Activated CD4-positive, alpha-beta T cell treated with anti-CD3 and anti-CD28 coated beads, Interleukin-2, amount 10 ng/mL, durations not matched to agents 24 days and 14 days (primary cell): Measurements from ENCODE around the gene GRP. TPM values are rescaled to one million over a fixed set of nuclear protein-coding genes. Genes with fewer than 3 reads are reported as not detected.
A peak's percentile ranks its signal among the peaks of the same experiment; 100 is the strongest.

Source experiments
- DNase-seq: peaks from one replicate; pipeline ENCODE4 v3.0.0; 2022
- H3K27ac Mint-ChIP-seq: one replicate; pipeline ENCODE4 v1.8.0; 2022; ENCODE audit warnings: mild to moderate bottlenecking, mixed read lengths
- H3K27me3 Mint-ChIP-seq: one replicate; pipeline ENCODE4 v1.8.0; 2022; ENCODE audit warnings: mixed read lengths
- H3K36me3 Mint-ChIP-seq: one replicate; pipeline ENCODE4 v1.8.0; 2022; ENCODE audit warnings: low read depth, mild to moderate bottlenecking, mixed read lengths
- H3K4me1 Mint-ChIP-seq: one replicate; pipeline ENCODE4 v1.8.0; 2021; ENCODE audit warnings: mixed read lengths
- H3K4me3 Mint-ChIP-seq: one replicate; pipeline ENCODE4 v1.8.0; 2022; ENCODE audit warnings: mild to moderate bottlenecking, moderate library complexity, mixed read lengths
- H3K9me3 Mint-ChIP-seq: one replicate; pipeline ENCODE4 v1.8.0; 2021; ENCODE audit warnings: mixed read lengths
- intact Hi-C: fragments of 100-400 bp; cut with micrococcal nuclease; formaldehyde crosslinking; loops from one replicate; pipeline ENCODE4 v1.15.1; 2023
- total RNA-seq: library from RNA; stranded (reverse); gene quantifications from 2 replicates; pipeline ENCODE4 v1.2.3, GENCODE V29; 2022

Gene GRP
- total RNA-seq, 1 donor from 2014 or later, result not detected

DNA sequence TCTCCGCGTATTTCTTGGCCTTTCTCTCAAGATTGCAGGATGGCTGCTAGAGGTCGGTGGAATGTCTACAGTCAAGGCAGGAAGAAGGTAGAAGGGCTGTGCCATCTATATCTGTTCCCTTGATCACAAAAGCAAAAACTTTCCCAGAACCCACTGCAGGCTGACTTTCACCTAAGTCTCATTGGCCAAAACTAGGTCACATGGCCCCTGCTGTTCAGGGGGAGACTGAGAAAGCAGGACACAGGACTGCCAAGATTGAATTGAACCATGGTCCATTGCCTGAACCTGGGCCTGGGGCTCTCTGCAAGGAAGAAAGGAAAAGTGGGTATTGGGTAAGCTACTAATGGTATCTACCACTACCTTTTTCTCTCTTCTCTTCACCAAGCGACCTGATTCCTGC lies 9.7 kb upstream of the GRP start:
- peaks cover 11% of the 10 kb centered on the region for H3K27me3 Mint-ChIP-seq
- no peaks in the 10 kb centered on the region for H3K9me3 Mint-ChIP-seq
- H3K36me3 Mint-ChIP-seq, result no peaks in the 10 kb centered on the region
- intact Hi-C loops, result no loop called here
- no peak overlapping the region for H3K4me3 Mint-ChIP-seq
- DNase-seq, result no peak
- H3K27ac Mint-ChIP-seq, result no peak overlapping the region
- no peaks in the 10 kb centered on the region for H3K4me1 Mint-ChIP-seq

DNA sequence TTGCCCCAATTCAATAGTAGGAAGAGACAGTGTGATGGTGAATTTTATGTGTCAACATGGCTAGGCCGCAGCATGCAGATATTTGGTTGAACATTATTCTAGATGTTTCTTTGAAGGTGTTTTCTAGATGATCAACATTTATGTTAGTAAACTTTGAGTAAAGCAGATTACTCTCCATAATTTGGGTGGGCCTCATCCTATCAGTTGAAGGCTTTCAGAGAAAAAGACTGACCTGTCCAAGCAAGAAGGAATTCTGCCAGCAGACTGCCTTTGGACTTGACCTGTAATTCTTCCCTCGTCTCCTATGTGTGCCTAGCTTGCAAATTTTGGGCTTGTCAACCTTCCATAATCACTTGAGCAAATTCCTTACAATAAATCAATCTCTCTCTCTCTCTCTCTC lies 8.3 kb upstream of the GRP start:
- Mint-ChIP-seq H3K4me1 (no peaks in the 10 kb centered on the region), H3K27me3 (peaks cover 18% of the 10 kb centered on the region), H3K36me3 (no peaks in the 10 kb centered on the region), H3K4me3 (no peak overlapping the region), H3K9me3 (no peaks in the 10 kb centered on the region), H3K27ac (no peak overlapping the region)
- intact Hi-C loops, result no loop called here
- DNase-seq, result no peak

DNA sequence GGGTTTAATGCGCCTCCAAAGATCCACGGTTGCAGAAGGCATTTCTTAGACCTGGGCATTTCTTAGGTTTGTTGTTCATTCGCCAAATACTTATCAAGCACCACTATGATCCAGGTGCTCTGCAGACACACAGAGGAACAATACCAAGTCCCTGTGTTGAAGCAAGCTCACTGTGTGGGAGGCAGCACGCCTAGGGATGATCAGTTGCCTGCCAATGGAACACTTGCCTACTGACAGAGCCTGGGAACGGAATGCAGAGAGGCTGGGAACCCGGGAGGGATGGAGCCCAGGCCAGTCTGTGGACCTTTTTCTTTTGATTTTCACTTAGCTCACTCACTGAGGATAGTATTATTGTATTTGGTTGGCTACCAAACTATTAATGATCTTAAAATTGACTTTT lies 1.9 kb upstream of the GRP start:
- intact Hi-C loops, result no loop called here
- Mint-ChIP-seq H3K27me3 (peaks cover 63% of the 10 kb centered on the region), H3K36me3 (no peaks in the 10 kb centered on the region), H3K9me3 (no peaks in the 10 kb centered on the region), H3K27ac (no peak overlapping the region), H3K4me3 (no peak overlapping the region), H3K4me1 (peaks cover 2% of the 10 kb centered on the region)
- DNase-seq, result no peak

DNA sequence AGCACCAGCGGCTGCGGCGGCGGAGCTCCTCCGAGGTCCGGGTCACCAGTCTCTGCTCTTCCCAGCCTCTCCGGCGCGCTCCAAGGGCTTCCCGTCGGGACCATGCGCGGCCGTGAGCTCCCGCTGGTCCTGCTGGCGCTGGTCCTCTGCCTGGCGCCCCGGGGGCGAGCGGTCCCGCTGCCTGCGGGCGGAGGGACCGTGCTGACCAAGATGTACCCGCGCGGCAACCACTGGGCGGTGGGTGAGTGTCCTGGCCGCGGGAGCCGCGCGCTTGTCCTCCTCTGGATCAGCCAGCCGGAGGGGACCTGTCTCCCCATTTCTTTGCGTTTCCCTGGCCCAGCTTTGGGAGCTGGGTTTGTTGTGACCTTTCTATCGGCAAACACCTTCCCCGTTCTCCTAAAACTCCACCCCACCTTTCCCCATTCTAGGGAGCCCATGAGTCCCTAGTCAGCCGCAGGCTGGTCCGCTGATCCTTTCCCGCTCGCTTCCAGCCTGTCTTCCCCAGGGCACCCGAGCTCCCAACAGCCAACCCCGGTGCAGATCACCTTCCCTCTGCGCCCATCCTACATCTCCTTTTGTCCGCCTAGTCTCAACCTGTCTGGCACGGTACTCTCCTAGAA lies 316 bp downstream of the GRP start:
- intact Hi-C loops, result loop anchor here (5.0 to 10.0 kb wide), 2 partner anchors 52 to 135 kb away; partner anchors contain the start of gene RAX
- no peaks in the 10 kb centered on the region for H3K36me3 Mint-ChIP-seq
- H3K27ac Mint-ChIP-seq, result no peak overlapping the region
- H3K27me3 Mint-ChIP-seq, result peaks cover 77% of the 10 kb centered on the region
- no peaks in the 10 kb centered on the region for H3K9me3 Mint-ChIP-seq
- no peak for DNase-seq
- peaks cover 2% of the 10 kb centered on the region for H3K4me1 Mint-ChIP-seq
- no peak overlapping the region for H3K4me3 Mint-ChIP-seq

DNA sequence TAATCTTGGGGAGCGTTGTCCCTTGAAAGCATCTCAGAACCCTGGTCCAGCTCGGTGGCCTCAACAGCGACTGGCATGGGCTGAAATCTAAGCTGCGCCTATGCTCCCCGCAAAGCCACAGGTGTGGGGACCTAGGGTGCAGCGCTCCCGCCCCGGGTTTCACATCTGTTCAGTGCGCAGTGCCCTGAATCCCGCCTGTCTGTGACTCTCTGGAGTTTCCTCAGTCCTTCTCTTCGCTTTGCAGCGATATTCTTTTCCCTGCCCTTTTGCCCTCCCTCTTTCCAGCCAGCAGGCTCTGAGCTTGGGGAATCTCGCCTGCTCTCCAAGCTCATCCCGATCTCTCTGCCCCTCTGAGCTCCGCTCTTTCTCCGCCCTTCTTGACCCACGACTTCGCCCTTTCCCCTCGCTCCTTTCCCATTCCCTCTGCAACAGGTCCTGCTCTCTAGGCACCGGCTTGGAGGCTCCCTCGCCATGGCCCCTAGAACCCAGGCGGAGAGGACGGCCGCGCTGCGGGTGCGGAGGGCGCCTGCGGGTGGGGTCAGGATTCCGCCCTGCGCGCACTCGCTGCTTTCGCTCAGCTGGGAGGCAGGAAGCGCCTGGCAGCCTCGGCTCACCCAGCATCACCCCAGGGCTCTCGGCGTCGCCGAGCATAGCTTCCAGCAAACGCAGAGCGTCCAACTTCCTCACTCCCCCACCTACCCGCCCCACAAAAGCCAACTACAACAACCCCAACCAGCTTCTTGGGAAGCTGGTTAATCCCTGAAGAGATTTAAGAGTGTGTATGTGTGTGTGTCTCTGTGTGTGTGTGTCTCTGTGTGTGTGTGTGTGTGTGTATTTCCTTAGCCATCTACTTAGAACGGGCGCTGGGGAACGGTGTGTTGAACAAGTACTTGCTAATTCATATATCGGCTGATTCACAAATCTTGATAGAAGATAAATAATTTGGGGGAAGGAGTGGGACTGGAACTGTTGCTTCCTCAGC lies 1.1 kb downstream of the GRP start:
- Mint-ChIP-seq H3K4me3 (no peak overlapping the region), H3K9me3 (no peaks in the 10 kb centered on the region), H3K4me1 (peaks cover 2% of the 10 kb centered on the region), H3K27ac (no peak overlapping the region), H3K27me3 (peaks cover 78% of the 10 kb centered on the region), H3K36me3 (no peaks in the 10 kb centered on the region)
- no peak for DNase-seq
- intact Hi-C loops, result loop anchor here (5.0 to 10.0 kb wide), 2 partner anchors 51 to 136 kb away; partner anchors contain the start of gene RAX

DNA sequence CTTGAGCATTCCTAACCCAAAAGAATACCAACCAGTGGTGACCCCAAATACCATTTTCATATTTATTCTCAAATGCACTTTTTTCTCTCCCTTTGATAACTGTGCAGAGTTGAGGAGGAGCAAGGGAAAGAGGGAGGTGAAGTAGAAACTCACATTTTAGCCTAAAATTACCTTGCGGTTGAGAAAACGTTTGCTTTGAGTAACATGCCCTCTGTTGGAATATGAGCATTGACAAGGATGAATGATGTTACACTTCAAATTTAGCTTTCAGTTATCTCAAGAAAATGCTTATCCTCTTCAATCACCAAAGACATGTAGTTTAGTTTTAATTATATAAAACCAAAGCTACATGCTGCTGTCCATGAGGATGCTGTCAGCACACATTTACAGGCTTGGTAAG lies 2.4 kb downstream of the GRP start:
- intact Hi-C loops, result loop anchor here (5.0 to 10.0 kb wide), 2 partner anchors 50 to 138 kb away; partner anchors contain the start of gene RAX
- Mint-ChIP-seq H3K27me3 (peaks cover 77% of the 10 kb centered on the region), H3K4me1 (peaks cover 2% of the 10 kb centered on the region), H3K27ac (no peak overlapping the region), H3K9me3 (no peaks in the 10 kb centered on the region), H3K4me3 (no peak overlapping the region), H3K36me3 (no peaks in the 10 kb centered on the region)
- no peak for DNase-seq

DNA sequence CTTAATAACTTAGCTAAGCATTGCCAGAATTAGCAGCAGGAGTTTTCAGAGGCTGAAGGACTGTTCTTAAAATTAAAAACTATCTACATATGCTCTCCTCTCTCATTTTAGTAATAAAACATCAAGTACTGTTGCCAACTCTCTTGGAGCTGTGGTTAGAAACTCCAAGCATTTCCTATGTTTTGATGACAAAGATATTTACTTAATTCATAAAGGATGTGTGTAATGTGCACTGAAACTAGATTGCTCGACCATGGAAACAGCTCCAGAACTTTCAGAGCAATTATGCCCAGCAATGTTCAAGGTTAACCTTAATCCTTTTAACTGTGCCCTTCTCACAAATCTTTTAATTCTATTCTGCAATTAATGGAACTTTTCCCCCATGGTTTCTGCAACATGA lies 8.4 kb downstream of the GRP start:
- Mint-ChIP-seq H3K4me3 (no peak overlapping the region), H3K4me1 (no peaks in the 10 kb centered on the region), H3K9me3 (no peaks in the 10 kb centered on the region), H3K27me3 (peaks cover 55% of the 10 kb centered on the region), H3K27ac (no peak overlapping the region), H3K36me3 (no peaks in the 10 kb centered on the region)
- no peak for DNase-seq
- intact Hi-C loops, result loop anchor here (10.0 kb wide), 1 partner anchor 144 kb away; no protein-coding TSS in a partner anchor

DNA sequence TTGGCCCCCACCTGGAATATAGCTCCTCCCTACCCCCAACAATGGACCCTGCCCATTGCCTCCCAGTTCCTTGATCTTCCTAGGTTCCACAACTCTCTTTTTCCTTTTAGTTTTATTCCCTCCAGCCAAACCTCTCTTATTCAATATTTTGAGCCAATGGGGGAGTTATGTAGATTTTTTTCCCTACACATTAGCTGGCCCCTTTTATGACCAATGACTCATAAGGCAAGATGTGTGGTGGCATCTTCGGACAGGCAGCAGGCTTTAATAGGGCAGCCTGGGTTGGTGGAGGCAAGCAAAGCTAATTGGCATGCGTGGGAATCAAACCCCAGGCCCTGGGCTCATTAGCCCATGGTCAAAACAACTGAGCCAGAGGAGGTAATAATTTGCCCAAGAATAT lies 9.2 kb downstream of the GRP start:
- H3K27ac Mint-ChIP-seq, result no peak overlapping the region

DNA sequence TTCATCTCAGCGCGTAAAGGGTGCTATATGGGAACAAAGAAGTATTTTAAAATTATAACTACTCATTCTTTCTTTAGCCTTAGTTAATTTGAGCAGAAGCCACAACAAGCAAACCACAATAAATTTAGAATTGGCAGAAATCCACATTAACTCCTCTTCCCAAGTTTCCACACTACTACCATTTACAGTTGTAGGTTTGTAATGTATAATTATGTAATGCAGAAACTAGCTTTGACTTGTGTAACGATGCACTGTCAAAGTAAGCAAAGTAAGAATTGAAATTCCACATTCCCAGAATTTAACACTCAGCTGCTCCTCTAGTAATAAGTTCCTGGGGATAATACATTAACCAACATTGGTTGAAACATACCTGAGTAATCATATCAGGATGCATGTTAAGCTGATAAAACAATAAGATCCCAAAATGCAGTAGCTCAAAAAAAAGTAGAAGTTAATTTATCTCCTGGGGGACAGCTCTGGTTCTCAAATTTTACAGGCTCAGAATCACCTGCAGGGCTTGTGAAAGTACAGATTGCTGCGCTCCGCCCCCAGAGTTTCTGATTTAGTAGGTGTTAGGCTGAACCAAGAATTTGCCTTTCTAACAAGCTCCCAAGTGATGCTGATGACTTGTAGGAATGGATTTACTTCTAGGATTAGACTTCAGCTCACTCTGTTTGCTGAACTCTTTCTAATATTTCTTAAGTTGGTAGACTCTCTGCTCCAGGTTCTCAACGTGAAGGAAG lies 9.9 kb downstream of the GRP start:
- no peak for DNase-seq
- intact Hi-C loops, result loop anchor here (10.0 kb wide), 1 partner anchor 145 kb away; no protein-coding TSS in a partner anchor
- Mint-ChIP-seq H3K27ac (no peak overlapping the region), H3K36me3 (no peaks in the 10 kb centered on the region), H3K4me1 (no peaks in the 10 kb centered on the region), H3K27me3 (peaks cover 44% of the 10 kb centered on the region), H3K4me3 (no peak overlapping the region), H3K9me3 (no peaks in the 10 kb centered on the region)

More for the DNA sequence above, 9.2 kb downstream of the GRP start:
- Mint-ChIP-seq H3K27me3 (peaks cover 48% of the 10 kb centered on the region), H3K9me3 (no peaks in the 10 kb centered on the region), H3K36me3 (no peaks in the 10 kb centered on the region), H3K4me3 (no peak overlapping the region), H3K4me1 (no peaks in the 10 kb centered on the region)
- no peak for DNase-seq
- intact Hi-C loops, result loop anchor here (10.0 kb wide), 1 partner anchor 144 kb away; no protein-coding TSS in a partner anchor

DNA sequence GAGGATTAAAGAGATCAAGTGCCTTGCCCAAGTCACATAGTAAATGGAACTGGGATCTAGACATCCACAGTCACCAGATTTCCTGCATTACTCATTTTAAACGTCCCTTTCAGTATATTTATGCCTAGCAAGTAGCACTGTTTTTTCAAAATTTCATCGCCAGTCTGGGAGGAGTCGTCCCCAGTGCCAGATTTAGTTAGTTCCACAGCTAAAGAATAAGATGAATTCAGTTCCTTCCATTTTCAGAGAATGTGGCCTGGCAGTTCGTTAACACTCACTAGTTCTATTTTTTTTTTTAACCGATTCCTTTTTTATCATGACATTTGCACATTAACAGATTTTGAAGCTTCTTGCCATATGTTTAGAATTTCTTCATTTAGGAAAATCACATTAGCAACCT lies 11.2 kb downstream of the GRP start:
- Mint-ChIP-seq H3K36me3 (no peaks in the 10 kb centered on the region), H3K4me1 (no peaks in the 10 kb centered on the region), H3K9me3 (no peaks in the 10 kb centered on the region), H3K27me3 (peaks cover 35% of the 10 kb centered on the region), H3K27ac (no peak overlapping the region), H3K4me3 (no peak overlapping the region)
- intact Hi-C loops, result no loop called here
- no peak for DNase-seq

DNA sequence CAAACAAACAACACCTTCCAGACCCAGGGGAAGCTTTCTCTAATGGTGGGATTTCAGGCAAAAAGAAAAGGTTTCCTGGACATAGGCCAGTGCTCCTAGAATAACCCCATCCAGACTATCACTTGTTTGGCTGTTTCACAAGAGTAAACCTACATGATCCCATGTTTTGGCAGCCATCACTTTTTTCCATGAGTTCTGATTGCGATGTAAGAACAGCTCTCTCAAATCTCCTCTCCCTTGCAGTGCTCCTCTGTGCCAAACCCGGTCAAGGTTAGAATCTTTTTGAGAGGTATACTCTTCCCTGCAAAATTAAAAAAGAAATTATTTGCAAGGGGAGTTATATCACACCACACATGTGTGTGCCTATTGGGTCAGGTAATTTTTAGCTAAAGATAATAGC lies 11.9 kb downstream of the GRP start:
- H3K9me3 Mint-ChIP-seq, result no peaks in the 10 kb centered on the region
- no peaks in the 10 kb centered on the region for H3K4me1 Mint-ChIP-seq
- no peaks in the 10 kb centered on the region for H3K36me3 Mint-ChIP-seq
- peak overlapping the region; percentile 34 for H3K27ac Mint-ChIP-seq
- intact Hi-C loops, result no loop called here
- H3K4me3 Mint-ChIP-seq, result no peak overlapping the region
- DNase-seq, result no peak
- H3K27me3 Mint-ChIP-seq, result peaks cover 33% of the 10 kb centered on the region

DNA sequence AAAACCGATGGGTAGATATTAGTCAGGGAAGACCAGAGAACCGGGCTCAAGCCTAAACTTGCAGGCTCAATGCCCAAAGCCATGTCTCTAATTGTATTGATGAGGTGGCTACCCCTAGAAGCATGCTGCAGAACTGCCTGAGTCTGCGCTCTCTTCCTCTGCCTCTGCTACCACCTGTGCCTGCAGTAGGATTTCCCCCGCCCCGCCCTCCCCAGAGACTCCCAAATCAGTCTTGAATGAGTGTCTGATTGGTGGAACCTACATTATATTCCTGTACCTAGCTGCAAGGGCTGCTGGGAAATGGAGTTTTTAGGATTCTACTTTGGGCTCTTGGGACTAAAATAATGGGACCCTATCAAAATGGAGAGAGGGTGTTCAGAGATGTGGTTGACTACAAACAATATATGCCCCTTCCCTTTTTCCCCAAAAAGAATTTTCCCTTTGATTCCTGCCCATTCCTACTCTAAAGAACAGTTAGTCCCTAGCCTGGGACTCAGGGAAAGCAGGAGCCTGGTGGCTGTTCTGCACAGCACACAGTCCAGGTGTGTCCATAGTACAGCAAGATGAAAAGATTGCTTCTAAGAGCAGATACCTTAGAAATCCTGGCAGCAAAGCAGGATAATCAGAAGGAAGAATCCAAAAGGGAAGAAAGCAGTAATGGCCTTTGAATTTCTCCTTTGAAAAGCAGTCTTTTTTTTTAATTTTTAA lies 12.5 kb downstream of the GRP start:
- Mint-ChIP-seq H3K9me3 (no peaks in the 10 kb centered on the region), H3K36me3 (no peaks in the 10 kb centered on the region), H3K4me3 (no peak overlapping the region), H3K27me3 (peaks cover 30% of the 10 kb centered on the region), H3K27ac (no peak overlapping the region), H3K4me1 (no peaks in the 10 kb centered on the region)
- intact Hi-C loops, result no loop called here
- DNase-seq, result no peak

DNA sequence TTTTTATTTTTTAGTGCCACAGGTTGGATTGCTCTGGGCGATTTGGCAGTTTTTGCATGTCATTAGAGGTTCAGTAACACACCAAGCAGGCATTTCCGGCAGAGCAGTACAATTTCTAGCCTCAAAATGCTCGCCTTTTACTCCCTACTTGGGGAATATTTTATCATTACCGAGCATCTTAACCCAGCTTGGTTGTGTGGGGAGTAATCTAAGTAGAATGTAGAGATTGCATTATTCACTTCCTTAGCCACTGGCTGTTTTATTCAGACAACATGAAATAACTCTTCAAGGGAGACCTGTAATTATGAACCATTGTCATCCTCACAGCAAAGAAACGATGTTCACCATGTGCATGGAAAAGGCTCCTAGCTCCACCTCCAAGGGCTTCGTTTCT lies 13.1 kb downstream of the GRP start:
- Mint-ChIP-seq H3K4me3 (no peak overlapping the region), H3K9me3 (no peaks in the 10 kb centered on the region), H3K27ac (no peak overlapping the region), H3K27me3 (peaks cover 28% of the 10 kb centered on the region), H3K36me3 (no peaks in the 10 kb centered on the region), H3K4me1 (no peaks in the 10 kb centered on the region)
- DNase-seq, result no peak
- intact Hi-C loops, result no loop called here
